ENCODE measurements around the gene HADH.
"Not testable (repeated sequence)": the region's sequence is repeated elsewhere in the genome, so short reads cannot be mapped to it uniquely, and the experiment has no call there.

The HADH gene

DNA sequence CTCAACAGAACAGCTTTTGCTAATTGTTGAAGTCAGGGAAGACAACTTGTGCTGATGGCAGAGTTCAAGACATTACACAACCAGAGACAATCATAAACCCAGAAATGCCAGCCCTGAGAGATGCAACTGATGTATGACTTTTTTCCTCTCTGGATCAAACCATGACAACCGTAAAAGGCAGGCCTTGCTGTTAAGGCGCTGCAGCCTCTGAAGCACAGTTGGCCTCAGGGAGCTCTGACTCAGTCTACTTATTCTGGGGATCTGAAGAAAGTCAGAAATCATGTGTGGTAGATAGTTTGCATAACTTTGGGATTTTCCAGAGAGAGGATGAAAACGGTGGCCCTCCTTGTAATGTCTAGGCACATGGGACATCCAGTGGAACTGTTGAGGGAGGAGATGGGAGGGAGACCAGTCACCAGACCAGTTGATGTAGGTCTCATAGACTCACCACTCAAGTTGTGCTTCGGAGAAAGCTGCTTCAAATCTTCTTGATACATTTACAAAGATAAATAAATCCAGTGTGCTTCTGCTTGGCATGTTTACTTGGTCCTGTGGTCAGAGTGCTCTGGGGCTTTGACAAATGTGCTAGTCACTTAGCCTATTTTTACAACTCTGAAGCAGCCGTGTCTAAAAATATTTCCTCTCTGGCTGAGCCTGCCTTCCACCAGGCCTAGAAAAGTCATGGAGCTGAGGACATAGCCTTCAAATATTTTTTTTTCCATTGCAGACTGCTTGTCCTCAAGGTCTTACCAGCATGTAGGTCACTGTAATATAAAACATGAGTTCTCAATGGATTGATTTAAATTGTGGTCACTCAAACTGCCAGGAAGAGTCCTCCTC is 7.5 kb downstream of the HADH start:
- no peak for DNase-seq

DNA sequence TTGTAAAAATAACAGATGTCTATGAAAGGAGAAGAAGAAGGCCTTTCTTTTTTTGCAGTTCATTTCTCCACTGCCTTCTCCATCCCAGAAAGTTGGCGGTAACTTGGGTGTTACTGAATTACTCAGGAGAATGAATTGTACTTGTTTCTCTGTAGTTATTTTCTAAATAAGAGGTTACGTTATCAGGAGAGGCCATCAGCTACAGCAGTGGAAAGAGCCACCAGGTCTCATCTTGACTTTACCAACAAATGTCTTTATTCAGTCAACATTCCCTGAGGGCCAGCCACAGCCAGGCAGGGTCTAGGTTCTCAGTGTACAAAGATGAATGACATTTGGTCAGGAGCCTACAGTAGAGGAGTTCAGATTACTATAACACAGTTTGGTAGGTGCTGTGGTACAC is 8.1 kb downstream of the HADH start:
- DNase-seq, result no peak

GRCh38 chr4:107999932-108000539 is 10.3 kb downstream of the HADH start:
- no peak for DNase-seq

DNA sequence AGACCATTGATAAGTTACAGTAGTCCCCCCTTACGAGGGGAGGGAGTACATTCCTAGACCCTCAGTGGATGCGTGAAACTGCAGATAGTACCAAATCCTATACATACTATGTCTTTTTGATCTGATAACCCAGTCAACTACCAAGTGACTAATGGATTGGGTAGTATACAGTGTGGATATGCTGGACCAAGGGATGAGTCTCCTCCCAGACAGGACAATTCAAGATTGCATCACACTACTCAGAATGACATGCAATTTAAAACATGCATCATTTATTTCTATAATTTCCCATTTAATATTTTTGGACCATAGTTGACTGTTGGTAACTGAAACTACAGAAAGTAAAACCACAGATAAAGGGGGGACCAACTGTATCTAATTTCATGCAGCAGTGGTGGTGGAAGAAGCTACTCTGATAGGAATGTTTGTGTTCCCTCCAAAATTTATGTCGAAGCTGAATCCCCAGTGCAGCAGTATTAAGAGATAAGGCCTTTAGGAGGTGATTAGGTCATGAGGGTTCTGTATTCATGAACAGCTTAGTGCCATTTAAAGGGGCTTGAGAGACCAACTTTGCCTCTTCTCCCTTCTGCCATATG is 11.9 kb downstream of the HADH start:
- DNase-seq, result no peak

DNA sequence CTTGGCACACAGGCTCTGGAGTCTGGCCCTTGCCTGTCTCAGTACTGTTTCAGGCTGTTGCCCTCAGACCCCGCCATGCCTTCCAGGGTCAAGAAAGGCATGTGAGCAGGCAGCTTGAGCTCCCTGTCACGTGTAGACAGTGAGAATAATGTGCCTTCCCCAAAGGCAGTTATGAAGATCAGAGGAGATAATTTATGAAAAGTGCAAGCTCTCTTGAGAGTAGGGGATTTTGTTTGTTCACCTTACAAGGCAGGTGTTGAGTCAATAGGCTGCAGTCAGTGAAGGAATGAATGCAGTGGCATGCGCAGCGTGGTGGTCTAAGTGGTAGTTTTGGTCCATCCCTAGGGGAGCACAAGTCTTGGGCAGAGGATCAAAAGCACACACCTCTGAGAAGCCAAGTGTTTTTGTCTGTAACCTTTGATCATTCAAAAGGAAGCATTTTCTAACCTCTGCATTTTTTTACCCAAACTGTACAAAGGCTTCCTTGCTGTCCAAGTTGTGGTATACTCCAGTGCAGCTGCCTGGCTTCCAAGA is 14.4 kb downstream of the HADH start:
- no peak for DNase-seq

GRCh38 chr4:108004646-108005045 is 15.0 kb downstream of the HADH start:
- no peak for DNase-seq

GRCh38 chr4:108005807-108006206 is 16.1 kb downstream of the HADH start:
- no peak for DNase-seq

- no peak for DNase-seq
Observed at GRCh38 chr4:108006361-108006760, 16.7 kb downstream of the HADH start.

GRCh38 chr4:108007984-108008383 is 18.3 kb downstream of the HADH start:
- no peak for DNase-seq

DNA sequence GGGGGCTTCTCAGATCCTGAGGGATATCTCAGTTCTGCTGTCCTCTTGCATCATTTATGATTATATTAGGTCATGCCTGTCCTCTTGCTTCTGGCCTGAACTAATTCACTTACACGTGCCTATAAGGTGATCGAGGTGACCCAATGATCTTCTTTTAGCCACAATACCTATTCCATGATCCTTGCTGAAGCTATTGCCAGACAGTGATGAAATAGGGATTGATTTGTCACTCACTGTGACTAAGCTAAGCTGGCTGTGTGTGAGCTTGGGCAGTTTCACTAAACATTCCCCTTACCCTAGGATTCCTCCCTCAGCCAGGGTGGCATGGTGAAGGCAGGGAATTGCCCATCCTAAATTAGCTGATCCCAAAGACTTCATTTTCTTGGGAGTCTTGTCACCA is 19.0 kb downstream of the HADH start:
- no peak for DNase-seq

- DNase-seq, result no peak
Observed at GRCh38 chr4:108010167-108010566, 20.5 kb downstream of the HADH start.

DNA sequence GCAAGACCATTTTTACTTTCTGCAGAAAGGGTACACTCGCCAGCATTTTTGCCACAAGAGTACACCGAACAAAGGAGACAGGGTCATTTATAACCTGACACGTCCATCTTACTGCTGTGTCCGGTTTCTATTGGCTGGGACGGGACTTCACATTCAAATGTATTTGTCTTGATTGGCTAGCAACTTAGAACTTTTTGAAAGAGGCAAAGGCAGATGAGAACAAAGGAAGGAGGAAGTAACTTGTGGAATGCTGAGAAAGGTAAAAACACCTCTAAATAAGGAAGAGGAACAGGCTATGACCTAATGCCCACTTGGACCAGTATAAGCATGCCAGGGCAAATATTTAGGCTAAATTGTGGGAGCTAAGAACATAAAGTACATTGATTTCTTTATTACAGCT is 22.7 kb downstream of the HADH start:
- DNase-seq, result not testable (repeated sequence)

DNA sequence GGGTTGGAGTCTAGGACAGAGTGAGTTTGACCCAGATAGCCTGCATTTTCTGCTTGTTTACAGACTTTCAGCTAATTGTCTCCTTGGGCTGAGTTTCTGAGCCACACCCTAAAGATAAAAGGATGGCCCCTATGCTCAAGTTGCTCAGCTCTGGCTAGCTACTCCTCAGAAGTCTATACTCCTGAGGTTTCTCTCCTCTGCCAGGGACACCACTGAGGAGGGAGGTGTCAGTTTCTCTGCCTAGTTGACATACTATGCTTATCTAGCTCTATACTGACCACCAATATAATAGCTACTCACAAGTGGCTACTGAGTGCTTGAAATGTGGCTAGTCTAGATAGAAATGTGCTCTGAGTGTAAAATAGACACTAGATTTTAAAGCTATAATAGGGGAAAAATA is 23.6 kb downstream of the HADH start:
- DNase-seq, result no peak

- no peak for DNase-seq
Observed at GRCh38 chr4:108013955-108014354, 24.3 kb downstream of the HADH start.

- DNase-seq, result peak; percentile 83
Observed at GRCh38 chr4:108018040-108018883, 28.6 kb downstream of the HADH start.

DNA sequence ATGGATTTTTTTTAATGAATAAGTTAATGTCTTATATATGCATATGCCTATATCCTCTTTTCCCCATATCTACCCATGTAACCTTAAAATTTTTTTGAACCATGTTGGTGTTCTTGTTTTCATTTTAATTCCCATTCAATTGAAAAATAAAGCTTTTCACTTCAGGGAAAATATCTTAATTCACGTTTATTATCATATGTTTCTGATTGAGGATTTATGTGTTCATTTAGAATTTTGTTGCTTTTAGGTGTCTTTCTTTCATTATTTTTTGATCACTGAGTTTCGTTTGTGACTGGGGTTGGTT is 29.1 kb downstream of the HADH start:
- no peak for DNase-seq

DNA sequence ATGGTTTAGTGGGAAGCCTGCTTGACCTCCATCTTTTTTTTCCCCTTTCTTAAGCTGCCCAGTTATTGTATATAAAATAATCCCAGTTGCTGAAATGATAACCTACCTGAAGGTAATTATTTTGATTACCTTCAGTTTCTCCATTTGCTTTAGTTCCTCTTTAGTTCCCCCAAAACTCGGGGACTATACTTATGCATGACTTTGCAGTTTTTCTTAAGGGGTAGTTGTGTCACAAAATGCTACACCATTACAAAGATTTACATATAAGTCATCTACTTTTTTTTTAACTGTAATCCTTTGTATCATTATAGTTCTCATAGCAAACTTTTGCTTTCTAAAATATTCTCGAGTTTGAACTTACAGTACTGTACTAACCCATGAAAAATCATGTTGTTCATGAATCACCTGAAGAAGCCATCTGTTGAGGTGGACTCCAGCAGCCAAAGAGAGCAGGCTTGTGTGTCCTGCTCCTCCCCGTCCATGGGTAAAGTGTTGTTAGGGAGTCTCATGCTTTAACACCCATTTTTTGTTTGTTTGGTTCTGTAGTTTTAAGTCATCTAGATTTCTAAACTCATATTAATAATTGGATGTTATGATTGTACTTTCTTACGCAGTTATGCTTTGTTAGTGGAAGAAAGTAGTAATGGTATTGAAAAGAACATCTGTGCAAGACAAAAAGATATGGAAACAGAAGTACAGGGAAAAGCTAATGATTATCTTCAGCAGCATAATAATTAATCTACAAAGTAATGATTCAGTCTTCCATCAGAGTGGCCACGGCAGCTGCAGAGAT is 34.6 kb downstream of the HADH start:
- no peak for DNase-seq

DNA sequence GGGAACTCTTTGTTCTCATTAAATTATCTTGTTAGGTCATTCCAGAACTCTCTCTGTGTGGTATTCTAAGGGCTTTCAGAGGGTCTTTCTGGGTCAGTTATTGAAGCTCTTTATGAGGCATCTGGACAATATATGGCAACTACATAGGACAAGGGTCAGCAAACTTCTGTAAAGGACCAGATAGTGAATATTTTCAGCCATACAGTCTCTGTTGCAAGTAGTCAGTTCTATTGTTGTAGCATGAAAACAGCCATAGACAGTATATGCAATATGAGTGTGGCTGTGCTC is 35.1 kb downstream of the HADH start:
- DNase-seq, result no peak

GRCh38 chr4:108029016-108029720 is 39.5 kb downstream of the HADH start:
- no peak for DNase-seq

- DNase-seq, result no peak
Observed at GRCh38 chr4:108029731-108030130, 40.0 kb downstream of the HADH start.

- peak; percentile 60 for DNase-seq
Observed at GRCh38 chr4:108030332-108030731, 40.6 kb downstream of the HADH start.

Data from effector CD4-positive, alpha-beta T cell (primary cell).